ENCODE data around the gene CCSAP. TPM values are rescaled to one million over a fixed set of nuclear protein-coding genes. Genes with fewer than 3 reads are reported as not detected.
A peak's percentile ranks its signal among the peaks of the same experiment; 100 is the strongest.

CCSAP gene
- total and polyA plus RNA-seq, 2 donors (not counting 1 experiment from before 2014, with no cell fraction given) = 4.4 to 6.9 TPM

DNA sequence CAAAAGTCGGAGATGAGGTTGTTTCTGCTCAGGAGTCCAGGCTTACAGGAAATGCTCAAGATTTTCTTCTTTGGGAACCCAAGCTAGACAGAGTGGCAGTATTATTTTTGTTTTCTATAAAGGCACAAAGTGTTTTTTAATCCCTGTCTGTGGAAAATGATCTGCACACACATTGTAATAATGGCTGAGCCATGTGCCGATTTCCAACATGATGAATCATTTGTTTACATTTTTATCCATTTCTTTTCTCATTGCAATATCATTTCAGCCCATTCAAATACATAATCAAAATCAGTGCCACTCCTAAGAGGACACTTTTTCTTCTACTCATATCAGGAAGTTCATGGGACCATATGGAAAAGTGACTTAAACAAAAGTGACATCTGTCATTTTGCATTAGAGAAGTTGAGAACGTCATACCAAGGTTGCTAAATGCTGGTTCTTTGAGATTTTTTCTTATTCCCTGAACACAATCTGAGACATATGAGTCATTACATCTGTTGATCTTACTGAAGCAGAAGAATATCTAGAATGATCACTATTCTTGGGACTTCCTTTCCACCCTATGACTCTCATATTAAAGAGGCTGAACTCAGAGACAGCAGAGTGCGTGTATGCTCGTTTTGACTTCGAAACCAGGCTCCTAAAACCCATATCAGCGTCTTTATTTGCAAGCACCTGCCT, 46.2 kb upstream of the CCSAP start:
- H3K4me2 ChIP-seq (ENCODE audit: extremely low read depth, insufficient read depth, low read length) = peak overlapping the region; percentile 38
- H3K36me3 ChIP-seq (ENCODE audit: control insufficient read depth, insufficient read depth, low read length) = no peaks in the 10 kb centered on the region
- H3K27me3 ChIP-seq (ENCODE audit: control insufficient read depth, insufficient read depth, low read length) = no peaks in the 10 kb centered on the region
- DNase-seq (ENCODE audit: low read depth in 2 of 2) = peak; percentile 48 to 63
- H2AFZ ChIP-seq (ENCODE audit: low read length) = no peak overlapping the region
- peaks cover 5% of the 10 kb centered on the region for H3K4me1 ChIP-seq (ENCODE audit: control insufficient read depth, extremely low read depth, insufficient read depth, low read length)
- H3K27ac ChIP-seq (ENCODE audit: insufficient read depth, low read length) = no peak overlapping the region
- H3K4me3 ChIP-seq (replicated peaks in 1 of 4; ENCODE audit: control extremely low read depth in 1 of 4, insufficient read depth in 1 of 4, low read depth in 3 of 4, low read length in 4 of 4) = no peak overlapping the region
- H3K9ac ChIP-seq (ENCODE audit: insufficient read depth, low read length) = no peak overlapping the region
- no peaks in the 10 kb centered on the region for H3K79me2 ChIP-seq (ENCODE audit: control insufficient read depth, insufficient read depth, low read length)
- H4K20me1 ChIP-seq (ENCODE audit: control insufficient read depth, extremely low read depth, insufficient read depth, low read length) = no peaks in the 10 kb centered on the region
- H3K9me3 ChIP-seq (ENCODE audit: control insufficient read depth, insufficient read depth, low read depth, low read length) = no peaks in the 10 kb centered on the region
- TF ChIP-seq EZH2 (IDR thresholded peaks at IDR 0.05; ENCODE audit: low read length, missing control alignments) = no peak
- TF ChIP-seq, protein P1, sequence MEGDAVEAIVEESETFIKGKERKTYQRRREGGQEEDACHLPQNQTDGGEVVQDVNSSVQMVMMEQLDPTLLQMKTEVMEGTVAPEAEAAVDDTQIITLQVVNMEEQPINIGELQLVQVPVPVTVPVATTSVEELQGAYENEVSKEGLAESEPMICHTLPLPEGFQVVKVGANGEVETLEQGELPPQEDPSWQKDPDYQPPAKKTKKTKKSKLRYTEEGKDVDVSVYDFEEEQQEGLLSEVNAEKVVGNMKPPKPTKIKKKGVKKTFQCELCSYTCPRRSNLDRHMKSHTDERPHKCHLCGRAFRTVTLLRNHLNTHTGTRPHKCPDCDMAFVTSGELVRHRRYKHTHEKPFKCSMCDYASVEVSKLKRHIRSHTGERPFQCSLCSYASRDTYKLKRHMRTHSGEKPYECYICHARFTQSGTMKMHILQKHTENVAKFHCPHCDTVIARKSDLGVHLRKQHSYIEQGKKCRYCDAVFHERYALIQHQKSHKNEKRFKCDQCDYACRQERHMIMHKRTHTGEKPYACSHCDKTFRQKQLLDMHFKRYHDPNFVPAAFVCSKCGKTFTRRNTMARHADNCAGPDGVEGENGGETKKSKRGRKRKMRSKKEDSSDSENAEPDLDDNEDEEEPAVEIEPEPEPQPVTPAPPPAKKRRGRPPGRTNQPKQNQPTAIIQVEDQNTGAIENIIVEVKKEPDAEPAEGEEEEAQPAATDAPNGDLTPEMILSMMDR (conservative IDR thresholded peaks at IDR 0.05 in 1 of 2, IDR thresholded peaks at IDR 0.05 in 1 of 2; ENCODE audit: low read depth in 1 of 2, low read length in 2 of 2) = no peak

DNA sequence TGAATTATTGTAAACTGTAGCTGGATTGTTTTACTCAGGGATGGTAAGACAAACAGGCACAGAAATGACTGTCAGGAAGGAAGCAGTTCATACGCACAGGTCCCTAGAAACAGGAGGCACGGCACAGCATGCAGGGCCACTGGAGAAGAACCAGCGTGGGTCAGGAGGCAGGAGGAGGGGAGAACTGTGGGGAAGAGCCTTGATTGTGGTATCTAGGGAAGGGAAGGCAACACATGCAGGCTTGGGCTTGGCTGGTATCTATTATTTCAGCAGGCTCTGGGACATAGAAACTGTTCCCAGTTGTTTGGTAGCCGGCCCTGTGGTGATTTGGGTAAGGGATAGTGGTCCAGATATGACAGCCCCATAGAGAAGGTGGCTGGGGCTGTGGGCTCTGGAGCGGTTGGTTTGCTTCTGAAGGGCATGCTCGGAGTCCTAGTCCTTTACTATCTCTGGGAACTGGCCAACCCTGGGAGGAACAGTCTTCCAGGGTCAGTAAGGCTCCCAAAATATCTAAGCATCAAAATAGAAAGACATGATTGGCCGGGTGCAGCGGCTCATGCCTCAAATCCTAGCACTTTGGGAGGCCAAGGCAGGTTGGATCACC, 43.1 kb upstream of the CCSAP start:
- H3K4me2 ChIP-seq (ENCODE audit: extremely low read depth, insufficient read depth, low read length) = no peak overlapping the region
- peaks cover 5% of the 10 kb centered on the region for H3K4me1 ChIP-seq (ENCODE audit: control insufficient read depth, extremely low read depth, insufficient read depth, low read length)
- H3K4me3 ChIP-seq (replicated peaks in 1 of 4; ENCODE audit: control extremely low read depth in 1 of 4, insufficient read depth in 1 of 4, low read depth in 3 of 4, low read length in 4 of 4) = no peak overlapping the region
- TF ChIP-seq, protein P1 (conservative IDR thresholded peaks at IDR 0.05 in 1 of 2, IDR thresholded peaks at IDR 0.05 in 1 of 2; ENCODE audit: low read depth in 1 of 2, low read length in 2 of 2) = no peak
- no peak for TF ChIP-seq EZH2 (IDR thresholded peaks at IDR 0.05; ENCODE audit: low read length, missing control alignments)
- no peak overlapping the region for H3K9ac ChIP-seq (ENCODE audit: insufficient read depth, low read length)
- H3K27me3 ChIP-seq (ENCODE audit: control insufficient read depth, insufficient read depth, low read length) = no peaks in the 10 kb centered on the region
- no peak for DNase-seq (ENCODE audit: low read depth in 2 of 2)
- no peaks in the 10 kb centered on the region for H4K20me1 ChIP-seq (ENCODE audit: control insufficient read depth, extremely low read depth, insufficient read depth, low read length)
- peak overlapping the region; percentile 43 for H2AFZ ChIP-seq (ENCODE audit: low read length)
- H3K27ac ChIP-seq (ENCODE audit: insufficient read depth, low read length) = no peak overlapping the region
- H3K9me3 ChIP-seq (ENCODE audit: control insufficient read depth, insufficient read depth, low read depth, low read length) = no peaks in the 10 kb centered on the region
- no peaks in the 10 kb centered on the region for H3K36me3 ChIP-seq (ENCODE audit: control insufficient read depth, insufficient read depth, low read length)
- H3K79me2 ChIP-seq (ENCODE audit: control insufficient read depth, insufficient read depth, low read length) = no peaks in the 10 kb centered on the region

DNA sequence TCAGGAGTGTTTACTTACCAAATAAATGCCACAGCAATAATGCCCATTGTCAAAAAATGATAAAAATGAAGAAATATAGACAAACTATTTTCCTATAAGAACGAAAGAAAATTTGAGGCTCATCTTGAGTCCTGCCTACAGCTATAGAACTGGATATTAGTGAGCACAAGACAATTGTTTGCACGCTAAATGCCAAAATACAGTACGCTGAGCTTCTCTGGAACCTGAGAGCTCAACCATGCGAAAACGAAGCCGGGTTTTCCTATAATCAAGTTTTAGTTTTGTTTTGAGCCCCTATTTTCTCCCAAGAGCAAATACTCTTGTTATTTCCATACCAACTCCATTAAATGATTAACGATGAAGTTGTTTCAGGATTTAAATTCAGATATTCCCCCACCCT, 42.0 kb upstream of the CCSAP start:
- Histone ChIP-seq H3K79me2 (ENCODE audit: control insufficient read depth, insufficient read depth, low read length) (no peaks in the 10 kb centered on the region), H3K36me3 (ENCODE audit: control insufficient read depth, insufficient read depth, low read length) (no peaks in the 10 kb centered on the region), H3K4me1 (ENCODE audit: control insufficient read depth, extremely low read depth, insufficient read depth, low read length) (peaks cover 5% of the 10 kb centered on the region), H3K4me3 (replicated peaks in 1 of 4; ENCODE audit: control extremely low read depth in 1 of 4, insufficient read depth in 1 of 4, low read depth in 3 of 4, low read length in 4 of 4) (no peak overlapping the region), H3K9ac (ENCODE audit: insufficient read depth, low read length) (no peak overlapping the region), H2AFZ (ENCODE audit: low read length) (no peak overlapping the region), H3K27me3 (ENCODE audit: control insufficient read depth, insufficient read depth, low read length) (peaks cover under 1% of the 10 kb centered on the region), H3K9me3 (ENCODE audit: control insufficient read depth, insufficient read depth, low read depth, low read length) (no peaks in the 10 kb centered on the region), H3K27ac (ENCODE audit: insufficient read depth, low read length) (no peak overlapping the region), H3K4me2 (ENCODE audit: extremely low read depth, insufficient read depth, low read length) (no peak overlapping the region), H4K20me1 (ENCODE audit: control insufficient read depth, extremely low read depth, insufficient read depth, low read length) (no peaks in the 10 kb centered on the region)
- TF ChIP-seq EZH2 (IDR thresholded peaks at IDR 0.05; ENCODE audit: low read length, missing control alignments) = no peak
- TF ChIP-seq, protein P1 (conservative IDR thresholded peaks at IDR 0.05 in 1 of 2, IDR thresholded peaks at IDR 0.05 in 1 of 2; ENCODE audit: low read depth in 1 of 2, low read length in 2 of 2) = no peak
- DNase-seq (ENCODE audit: low read depth in 2 of 2) = no peak

Measured in fibroblast of lung (primary cell).